SIG-M5 (cell line): ENCODE measurements around the gene TUBB2B.
"Not testable (repeated sequence)": the region's sequence is repeated elsewhere in the genome, so short reads cannot be mapped to it uniquely, and the experiment has no call there.

ENCODE experiments used
- DNase-seq: peaks from one replicate; lab custom pipeline; 2025; lab: John Stamatoyannopoulos, UW

Gene TUBB2B

DNA sequence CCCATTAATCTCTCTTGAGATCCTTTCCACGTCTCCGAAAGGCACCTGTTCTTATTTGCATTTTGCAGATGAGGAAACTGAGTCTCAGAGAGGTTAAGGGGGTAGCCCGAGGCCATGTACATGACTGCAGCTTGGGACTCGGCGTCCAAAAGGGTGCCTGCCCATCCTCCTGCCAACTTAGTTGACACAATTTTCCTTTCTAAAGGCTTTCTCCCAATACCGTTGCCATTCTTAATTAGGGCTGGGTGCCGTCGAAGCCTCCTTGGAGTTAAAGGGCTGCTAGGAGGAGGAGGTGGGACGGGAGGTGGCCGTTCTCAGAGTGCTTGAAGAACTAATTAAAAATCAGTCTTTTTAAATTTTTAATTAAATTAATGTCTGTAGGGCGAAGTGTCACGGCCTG lies 30.7 kb upstream of the TUBB2B start:
- no peak for DNase-seq

DNA sequence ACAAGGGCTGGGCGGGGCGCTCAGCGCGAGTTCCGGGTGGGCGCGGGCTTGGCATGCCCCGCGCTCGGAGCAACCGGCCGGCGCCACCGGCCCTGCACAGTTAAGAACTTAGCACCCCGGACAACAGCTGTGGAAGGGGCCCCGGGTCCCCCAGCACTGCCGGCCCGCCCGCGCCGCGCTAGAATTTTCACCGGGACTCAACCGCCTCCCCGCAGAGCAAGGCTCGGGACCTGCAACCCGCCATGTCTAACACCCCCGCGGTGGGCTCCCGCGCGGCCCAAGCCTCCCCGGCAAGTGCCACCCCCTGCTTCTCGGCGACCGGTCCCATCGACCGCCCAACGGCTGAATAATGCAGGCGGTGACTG lies 26.1 kb upstream of the TUBB2B start:
- no peak for DNase-seq

DNA sequence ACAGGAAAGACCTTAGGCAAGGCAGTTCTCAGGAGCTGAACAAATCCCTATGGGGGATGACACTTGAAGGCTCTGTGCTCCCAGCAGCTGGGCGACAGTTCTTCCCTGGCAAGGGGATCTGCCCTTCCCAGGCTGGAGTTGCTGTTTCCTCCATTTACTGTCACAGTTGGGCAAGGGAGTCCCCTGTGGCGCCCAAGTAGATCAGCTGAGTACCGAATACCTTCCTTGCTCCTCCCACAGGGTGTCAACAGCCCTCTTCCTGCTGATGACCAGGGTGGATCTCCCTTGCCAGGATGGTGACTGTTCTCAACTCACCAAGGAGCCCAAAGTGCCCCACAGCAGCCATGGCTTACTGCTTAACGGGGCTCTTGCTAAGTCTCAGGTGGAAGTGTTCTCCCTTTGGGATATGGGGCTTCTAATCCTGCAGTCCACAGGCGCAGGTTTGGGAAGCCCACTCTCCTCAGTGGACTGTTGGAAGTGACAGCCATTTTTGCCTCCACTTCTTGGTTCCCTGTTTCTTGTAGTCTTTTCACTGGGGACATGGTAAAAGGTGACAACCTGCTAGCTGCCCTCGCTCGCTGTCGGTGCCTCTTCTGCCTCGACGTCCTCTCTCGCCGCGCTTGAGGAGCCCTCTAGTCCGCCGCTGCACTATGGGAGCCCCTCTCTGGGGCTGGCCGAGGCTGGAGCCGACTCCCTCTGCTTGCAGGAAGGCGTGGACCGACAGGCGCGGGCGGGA lies 25.6 kb upstream of the TUBB2B start:
- DNase-seq: no peak

DNA sequence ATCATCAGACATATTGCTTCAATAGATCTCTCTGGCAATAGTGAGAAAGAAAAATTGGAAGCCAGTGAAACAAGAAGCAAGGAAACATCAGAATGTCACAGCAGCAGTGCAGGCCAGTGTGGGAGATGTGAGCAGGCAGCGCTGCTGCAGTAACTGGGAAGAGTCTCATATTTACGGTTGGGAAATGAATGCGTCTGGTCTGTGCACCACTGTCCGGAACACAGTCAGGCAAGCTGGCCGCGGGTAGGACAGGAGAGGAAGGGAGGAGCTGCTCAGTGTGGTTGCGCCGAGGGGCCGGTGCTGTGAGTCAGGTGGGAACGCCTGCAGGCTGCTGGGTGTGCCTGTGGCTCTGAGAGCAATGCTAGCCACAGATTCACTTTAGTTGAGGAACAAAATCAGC lies 24.9 kb upstream of the TUBB2B start:
- DNase-seq: no peak

DNA sequence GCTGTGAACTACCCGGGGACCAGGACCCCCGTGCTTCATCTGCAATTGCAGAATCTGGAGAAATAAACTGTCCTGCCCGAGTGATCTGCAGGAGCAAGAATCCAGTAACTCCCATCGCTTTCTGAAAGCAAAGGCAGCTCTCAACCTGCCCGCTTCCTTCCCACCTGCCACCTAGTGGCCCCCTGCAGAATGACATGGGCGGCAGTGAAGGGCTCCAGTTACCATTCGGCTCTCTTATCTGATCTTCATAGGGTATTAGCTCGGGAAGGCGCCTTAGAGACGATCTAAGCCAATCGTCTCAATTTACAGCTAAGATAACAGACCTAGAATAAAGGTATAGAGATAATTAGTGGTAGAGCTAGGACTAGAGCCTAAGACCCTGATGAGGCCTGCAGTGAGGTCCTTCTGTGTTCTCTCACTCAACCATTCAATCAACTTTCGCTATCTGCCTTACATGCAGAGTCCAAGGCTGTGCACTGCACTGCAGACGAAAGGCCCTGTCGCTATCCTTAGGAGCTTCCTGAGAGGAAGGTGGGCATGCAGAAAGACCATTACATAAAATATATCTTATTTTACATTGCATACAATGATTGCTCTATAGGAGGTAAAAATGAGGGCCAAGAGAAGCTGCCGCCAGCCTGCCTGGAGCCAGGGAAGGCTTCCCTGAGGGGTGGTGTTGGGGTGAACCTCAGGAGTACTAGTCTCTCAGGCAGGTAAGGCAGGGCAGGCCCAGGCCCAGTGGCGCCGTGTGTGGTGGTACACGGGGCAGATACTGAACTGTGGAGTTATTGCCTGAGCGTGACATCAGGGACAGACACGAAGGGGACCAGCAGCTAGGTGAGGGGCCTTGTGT lies 24.2 kb upstream of the TUBB2B start:
- no peak for DNase-seq

DNA sequence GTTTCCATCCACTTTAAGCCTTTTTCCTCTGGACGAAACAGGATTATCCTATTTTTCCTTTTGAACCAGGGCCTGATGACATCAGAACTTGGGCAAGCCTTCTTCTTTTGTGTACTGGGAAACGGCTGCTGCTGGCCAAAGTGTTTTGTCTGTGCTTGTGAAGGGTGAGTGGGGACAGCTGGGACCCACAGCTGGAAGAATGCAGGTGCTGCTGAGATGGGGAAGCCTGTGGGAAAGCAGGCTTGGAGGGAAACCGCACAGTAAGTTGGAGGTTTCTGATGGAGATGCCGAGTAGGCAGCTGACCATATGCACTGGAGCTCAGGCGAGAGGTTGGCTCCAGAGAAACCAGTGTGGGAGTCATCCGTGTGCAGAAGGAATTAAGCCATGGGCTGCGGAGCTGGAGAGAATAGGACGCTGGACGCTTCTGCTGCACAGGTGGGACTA lies 22.8 kb upstream of the TUBB2B start:
- no peak for DNase-seq

DNA sequence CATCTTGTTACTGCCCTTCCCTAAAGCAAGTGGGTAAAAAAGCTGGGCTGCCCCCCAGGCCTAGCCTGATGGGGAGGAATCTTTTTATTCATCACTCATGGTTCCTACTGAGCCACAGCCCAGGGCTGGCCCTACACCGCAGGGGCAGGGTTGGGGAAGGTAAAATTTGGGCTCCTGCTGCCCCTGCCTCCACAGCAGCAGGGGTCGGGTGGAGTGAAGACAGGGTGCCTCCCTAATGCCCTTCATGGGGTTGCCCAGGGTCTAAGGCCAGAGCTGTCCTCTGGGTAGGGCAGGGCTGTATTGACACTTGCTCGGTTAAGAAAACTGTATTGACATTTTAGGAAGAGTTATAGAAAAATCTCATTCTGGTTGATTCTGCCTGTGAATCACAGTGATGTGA lies 22.4 kb upstream of the TUBB2B start:
- DNase-seq: no peak

DNA sequence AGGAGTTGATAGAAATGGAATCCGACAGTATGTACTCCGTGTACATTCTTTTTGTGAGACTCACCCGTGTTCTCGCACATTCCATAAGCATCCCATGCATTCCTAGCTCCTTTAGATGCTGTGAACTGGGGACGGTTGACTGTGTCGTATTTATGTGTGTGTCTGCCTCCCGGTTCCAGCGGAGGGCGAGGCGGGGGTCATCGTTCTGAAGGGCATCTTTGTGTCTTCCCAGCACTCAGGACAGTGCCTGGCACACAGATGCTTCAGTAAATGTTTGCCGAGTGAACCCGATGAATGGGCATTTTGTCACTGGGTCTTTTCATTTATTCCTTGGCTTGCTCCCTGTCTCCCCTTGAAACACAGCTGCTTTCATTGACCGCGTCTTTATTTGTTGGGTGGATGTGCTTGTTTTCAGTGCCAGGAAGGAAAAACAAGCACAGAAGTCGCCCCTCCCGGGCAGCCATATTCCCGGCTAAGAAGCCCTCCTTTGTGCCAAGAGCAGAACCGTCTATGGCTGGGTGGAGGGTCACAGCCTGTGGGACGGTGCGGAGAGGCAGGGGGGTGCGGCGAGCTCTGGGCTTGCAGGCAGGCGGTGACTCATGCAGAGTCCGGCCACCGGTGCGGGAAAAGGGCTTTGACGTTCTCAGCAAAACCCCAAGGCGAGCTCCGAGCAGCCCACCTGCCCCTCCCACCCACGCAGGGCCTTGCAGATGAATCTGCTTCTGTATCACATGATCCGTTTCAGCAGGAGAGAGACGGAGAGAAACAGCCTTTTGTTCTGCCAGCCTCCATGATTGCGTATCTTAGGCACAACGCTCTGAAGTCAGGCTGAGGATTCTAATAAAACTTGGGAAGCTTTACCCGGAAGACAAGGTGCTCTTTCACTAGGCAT lies 20.0 kb upstream of the TUBB2B start:
- DNase-seq: no peak

DNA sequence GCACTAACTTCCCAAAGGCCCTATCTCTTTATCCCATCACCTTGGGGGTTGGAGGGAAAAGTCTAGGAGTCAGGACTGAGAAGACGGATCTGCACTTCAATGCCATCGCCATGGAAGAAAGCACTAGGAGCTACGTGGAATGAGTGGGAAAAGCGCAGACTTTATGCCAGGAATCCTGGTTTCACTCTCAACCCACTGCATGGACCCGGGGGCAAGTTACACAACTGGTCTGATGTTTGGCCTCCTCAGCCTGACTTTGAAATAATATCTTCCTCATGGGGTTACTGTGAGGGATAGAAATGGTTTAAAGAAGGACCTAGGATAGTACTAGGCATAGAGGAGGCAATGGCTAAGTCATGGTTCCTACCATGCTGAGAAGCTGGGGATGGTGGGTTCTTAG lies 17.8 kb upstream of the TUBB2B start:
- DNase-seq: no peak

DNA sequence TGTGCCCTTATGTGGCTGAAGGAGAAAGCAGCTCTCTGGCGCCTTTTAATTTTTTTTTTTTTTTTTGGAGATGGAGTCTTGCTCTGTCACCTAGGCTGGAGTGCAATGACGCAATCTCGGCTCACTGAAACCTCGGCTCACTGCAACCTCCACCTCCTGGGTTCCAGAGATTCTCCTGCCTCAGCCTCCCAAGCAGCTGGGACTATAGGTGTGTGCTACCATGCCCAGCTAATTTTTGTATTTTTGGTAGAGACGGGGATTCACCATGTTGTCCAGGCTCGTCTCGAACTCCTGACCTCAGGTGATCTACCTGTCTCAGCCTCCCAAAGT lies 17.3 kb upstream of the TUBB2B start:
- DNase-seq: not testable (repeated sequence)

DNA sequence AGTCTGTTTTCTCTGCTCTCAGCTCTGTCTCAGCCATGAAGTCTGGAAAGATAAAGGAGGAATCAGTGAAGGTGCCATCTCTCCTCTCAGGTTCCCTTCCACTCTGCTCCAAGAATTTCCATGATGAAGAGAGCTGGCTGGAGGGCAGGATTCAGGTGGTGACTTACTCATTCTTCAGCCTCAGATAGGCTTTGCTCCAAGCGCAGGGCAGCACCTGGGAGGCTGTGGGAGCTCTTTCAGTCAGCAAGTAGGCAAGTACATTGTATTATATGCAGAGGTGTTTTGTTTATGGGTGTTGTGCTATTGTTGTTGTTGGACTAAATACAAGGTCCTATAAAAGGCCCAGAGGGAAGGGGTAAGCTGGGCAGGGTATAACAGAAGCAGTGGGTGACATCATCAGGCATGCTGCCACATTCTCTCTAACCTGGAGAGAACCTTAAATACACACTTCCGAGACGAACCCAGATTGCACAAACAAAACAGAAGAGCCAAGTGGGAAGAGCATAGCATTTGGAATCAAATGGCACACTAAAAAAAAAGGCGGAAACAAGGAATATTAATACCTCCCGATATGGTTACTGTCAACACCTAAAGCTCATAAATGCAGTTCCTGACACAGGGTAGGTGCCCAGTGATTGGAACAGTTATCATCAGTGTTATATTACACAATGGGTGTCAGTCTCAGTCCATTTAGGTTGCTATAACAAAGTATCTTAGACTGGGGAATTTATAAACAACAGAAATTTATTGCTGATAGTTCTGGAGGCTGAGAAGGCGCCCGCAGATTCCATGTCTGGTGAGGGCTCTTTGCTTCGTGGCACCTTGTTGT lies 16.8 kb upstream of the TUBB2B start:
- no peak for DNase-seq

DNA sequence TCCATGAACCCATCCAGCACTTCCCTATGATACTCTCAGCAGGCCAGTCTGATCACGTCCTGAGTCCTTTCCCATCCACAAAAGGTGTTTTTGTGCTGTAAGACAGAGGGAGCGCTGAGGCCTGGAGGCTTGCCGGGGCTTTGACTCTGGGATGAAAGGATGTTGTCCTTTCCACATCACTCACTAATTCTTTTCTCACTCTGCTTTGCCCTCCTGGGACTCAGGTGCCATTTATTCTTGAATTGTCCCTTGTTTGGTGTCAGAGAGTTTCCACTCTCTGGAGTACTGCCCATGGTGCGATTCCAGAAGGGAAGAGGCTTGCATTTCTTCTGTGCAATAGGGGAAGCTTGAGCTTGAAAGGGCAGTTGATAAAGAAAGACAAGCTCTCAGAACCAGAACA lies 15.3 kb upstream of the TUBB2B start:
- no peak for DNase-seq

DNA sequence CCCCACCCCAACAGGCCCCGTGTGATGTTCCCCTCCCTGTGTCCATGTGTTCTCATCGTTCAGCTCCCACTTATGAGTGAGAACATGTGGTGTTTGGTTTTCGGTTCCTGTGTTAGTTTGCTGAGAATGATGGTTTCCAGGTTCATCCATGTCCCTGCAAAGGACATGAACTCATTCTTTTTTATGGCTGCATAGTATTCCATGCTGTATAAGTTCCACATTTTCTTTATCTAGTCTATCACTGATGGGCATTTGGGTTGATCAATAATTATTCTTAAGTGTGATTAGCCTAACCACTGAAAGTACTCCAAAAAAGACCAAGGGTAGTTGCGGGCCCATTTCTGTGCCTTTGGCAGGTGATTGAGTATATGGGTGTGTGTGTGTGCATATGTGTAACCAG lies 14.3 kb upstream of the TUBB2B start:
- not testable (repeated sequence) for DNase-seq

DNA sequence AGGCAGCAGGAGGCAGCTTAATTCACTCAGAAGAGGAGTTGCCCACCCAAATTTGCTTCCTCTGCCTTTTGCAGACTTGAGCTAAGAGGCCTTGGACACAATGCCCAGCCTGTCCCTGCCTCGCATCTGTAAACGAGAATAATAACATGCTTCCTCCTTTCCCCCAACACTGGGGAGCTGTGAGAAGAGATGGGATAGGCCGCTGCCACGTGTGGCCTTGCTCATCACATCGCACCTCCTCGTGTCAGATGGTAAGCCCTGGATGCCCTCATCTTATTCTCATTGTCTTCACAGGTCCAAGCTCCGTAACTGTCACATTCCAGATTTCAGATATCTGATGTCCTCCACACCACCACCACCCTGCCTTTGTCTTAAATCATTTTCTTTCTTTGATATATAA lies 13.1 kb upstream of the TUBB2B start:
- no peak for DNase-seq

DNA sequence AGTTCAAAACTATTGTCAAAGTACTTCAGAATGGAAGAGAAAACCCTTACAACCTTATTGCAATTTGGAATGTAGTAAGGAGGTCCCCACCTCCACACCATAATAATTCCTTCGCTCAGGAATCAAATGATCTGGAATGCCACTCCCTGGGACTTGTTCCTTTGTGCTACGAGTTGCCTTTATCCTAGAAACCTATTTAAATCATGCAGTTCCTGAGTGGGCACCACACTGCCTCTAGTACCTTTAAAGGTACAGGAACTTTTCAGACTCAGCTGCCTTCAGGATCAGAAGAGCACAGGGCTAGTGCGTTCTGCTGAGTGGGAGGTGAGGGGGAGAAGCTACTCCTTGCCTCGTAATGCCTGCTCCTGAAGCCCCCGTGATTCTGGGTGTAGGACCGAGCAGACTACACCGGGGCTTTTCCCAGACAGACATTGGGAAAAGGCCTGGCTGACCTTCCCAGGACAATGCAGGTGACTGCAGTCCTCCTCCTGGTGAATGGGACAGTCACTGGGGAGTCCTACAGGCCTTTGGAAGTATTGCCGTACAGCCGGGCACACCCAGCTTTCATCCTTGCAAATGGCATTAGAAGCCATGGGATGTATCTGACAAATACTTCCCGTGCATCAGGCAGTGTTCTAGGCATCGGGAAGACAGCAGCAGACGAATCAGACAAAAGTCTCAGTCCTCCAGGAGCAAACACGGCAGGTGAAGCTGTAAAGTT lies 11.8 kb upstream of the TUBB2B start:
- DNase-seq: no peak

DNA sequence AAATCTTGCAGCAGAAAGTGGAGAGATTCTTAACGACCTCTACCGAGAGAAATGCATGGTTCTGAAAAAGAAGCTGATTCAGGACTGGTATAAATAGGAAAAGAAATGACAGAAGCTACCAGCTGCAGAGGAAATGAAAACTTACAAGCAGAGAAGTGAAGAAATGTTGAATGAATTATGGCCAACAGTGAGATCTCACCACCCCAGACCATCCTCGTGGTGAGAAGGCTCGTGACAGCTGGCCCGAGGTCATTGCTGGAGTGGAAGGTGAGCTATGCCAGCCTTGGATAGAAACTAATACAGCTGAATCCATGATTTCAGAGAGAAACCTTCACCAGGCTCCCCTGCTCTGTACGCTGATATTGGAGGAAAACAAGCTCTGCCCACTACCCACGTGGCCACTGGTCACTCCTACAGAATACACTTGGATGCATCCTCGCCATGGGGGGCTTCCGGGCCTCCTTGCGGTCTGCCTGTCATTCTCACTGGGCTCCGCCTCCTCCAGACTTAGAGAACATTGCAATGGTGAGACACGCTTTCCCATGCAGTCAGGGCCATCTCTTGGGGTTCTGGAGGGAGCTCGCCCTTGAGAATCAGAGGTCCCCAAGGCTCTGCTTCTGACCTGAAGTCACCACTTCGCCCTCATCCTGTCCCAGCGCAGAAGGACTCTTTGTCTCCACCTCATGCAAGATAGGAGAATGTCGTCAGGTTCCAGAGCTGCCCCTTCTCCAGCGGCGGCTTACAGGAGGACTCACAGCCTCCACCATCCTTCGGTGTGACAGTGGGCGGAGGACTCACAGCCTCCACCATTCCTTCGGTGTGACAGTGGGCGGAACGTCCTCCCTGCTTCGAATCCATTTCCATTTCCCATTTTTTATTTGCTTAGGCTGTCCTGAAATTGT lies 10.6 kb upstream of the TUBB2B start:
- DNase-seq: no peak

DNA sequence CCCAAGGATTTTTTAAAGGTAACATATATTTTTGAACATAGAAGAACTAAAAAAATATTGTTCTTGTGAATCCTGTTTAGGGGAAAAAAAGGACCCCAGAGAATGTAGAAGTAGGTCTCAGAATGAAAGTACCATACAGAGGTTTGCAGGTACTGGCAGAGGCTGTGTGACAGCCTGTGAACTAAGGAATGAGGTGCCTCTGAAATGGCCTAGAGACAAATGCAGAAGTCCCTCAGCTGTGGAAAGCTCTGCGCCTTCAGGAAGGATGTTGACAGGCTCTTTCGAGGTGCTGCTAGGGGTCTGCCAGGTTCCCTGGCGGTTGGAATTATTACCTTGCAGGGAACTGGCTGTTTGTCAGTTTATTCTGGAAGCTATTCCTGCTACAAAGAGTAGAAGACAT lies 8.6 kb upstream of the TUBB2B start:
- DNase-seq: no peak

DNA sequence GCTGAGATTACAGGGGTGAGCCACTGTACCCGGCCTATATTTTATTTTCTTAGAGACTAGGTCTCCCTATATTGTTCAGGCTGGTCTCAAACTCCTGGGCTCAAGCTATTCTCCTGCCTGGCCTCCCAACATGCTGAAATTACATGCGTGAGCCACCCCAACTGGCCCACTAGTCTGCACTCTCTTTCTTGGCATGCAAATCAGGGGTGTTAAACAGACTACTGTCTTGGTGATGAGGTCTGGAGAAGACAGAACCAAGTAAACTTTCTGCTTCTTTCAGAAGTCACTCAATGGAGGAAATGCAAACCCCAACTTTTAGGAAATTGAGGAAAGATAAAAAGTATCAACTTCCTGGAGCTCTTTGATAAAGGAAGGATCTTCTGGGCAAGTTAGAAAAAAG lies 8.0 kb upstream of the TUBB2B start:
- DNase-seq: no peak

DNA sequence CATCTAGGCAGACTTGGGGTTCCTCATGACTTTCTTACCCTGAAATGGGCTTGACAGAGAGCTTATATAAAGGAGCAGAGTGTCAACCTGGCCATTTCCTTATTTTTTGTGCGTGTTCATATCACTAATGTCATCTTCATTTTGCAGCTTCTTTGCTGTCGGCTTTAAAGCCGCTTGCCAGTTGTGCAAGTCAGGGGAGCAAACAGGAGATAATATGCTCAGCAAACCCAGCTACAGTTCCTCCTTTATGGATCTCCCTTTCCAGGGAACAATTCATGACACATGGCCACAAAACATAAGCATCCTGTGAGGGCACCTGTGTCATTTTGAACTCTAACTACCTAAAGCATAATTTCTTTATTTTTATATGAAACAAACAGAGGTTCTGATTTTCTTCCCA lies 6.5 kb upstream of the TUBB2B start:
- DNase-seq: no peak

DNA sequence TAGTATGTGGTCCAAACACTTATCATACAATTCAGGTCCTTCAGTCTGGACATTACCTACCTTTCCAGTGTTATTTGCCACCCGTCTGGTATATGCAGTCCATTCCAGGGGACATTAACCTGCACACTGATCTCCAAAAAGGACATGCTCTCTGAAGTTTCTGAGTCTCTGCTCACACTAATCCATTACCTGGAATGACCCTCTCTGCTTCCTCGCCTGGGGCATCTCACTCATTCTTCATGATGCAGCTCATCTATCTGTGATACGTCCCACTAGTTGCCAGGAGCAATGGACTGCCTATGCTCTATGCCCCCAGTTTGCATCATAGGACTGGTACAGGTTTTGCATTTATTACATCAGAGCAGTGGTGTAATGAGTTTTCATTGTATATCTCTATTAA lies 5.9 kb upstream of the TUBB2B start:
- DNase-seq: no peak
